Gastroesophageal sphincter (tissue), 3 donors: ENCODE results near the gene SULT1A1.

Experiments
- EP300 ChIP-seq: sonication (generic); formaldehyde crosslinking; IDR thresholded peaks from one replicate; pipeline ENCODE4 v1.6.1; 2017; ENCODE audit warnings: antibody characterized with exemption, mild to moderate bottlenecking
- POLR2A ChIP-seq, 2 donors: fragments of 450-650 bp; IDR thresholded peaks; one replicate each; pipeline ENCODE4 v1.6.1; 2017; ENCODE audit warnings: antibody characterized with exemption in 2 of 2, mild to moderate bottlenecking in 2 of 2, moderate library complexity in 1 of 2
- POLR2AphosphoS5 ChIP-seq: sonication (generic); formaldehyde crosslinking; IDR thresholded peaks from one replicate; pipeline ENCODE4 v1.6.1; 2017; ENCODE audit warnings: antibody characterized with exemption
- TF ChIP-seq, protein P1 (sequence below), 4 experiments: fragments of 200-600 bp in 2 of 4; fragments of 450-650 bp in 2 of 4; sonication (generic) in 1 of 4; IDR thresholded peaks; one replicate each; pipeline ENCODE4 v1.5.1; 2017 to 2019; ENCODE audit warnings: antibody characterized with exemption in 4 of 4, mild to moderate bottlenecking in 2 of 4, moderate library complexity in 2 of 4

DNA sequence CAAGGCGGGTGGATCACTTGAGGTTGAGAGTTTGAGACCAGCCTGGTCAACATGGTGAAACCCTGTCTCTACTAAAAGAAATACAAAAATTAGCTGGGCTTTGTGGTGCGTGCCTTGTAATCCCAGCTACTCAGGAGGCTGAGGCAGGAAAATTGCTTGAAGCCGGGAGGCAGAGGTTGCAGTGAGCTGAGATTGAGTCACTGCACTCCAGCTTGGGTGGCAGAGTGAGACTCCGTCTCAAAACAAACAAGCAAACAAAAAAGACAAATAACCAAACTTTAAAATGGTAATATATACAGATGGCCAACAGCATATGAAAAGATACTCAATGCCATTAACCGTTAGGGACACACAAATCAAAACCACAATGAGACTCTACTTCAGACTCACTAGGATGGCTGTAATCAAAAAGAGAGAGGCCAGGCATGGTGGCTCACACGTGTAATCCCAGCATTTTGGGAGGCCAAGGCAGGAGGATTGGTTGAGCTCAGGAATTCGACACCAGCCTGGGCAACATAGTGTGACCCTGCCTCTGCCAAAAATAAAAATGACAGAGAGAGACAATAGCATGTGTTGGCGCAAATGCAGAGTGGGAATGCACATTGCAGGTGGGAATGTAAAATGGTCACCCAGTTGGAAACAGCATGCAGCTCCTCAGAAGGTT, 34.3 kb downstream of the SULT1A1 start:
- TF ChIP-seq POLR2A (IDR thresholded peaks at IDR 0.05) (no peak), POLR2AphosphoS5 (no peak), EP300 (no peak)
- TF ChIP-seq, protein P1, sequence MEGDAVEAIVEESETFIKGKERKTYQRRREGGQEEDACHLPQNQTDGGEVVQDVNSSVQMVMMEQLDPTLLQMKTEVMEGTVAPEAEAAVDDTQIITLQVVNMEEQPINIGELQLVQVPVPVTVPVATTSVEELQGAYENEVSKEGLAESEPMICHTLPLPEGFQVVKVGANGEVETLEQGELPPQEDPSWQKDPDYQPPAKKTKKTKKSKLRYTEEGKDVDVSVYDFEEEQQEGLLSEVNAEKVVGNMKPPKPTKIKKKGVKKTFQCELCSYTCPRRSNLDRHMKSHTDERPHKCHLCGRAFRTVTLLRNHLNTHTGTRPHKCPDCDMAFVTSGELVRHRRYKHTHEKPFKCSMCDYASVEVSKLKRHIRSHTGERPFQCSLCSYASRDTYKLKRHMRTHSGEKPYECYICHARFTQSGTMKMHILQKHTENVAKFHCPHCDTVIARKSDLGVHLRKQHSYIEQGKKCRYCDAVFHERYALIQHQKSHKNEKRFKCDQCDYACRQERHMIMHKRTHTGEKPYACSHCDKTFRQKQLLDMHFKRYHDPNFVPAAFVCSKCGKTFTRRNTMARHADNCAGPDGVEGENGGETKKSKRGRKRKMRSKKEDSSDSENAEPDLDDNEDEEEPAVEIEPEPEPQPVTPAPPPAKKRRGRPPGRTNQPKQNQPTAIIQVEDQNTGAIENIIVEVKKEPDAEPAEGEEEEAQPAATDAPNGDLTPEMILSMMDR (IDR thresholded peaks at IDR 0.05), result no peak
